Effector memory CD8-positive, alpha-beta T cell (primary cell): ENCODE data around the gene MMEL1.
A peak's percentile ranks its signal among the peaks of the same experiment; 100 is the strongest.

ENCODE experiments used
- ATAC-seq: fragments of 150-1000 bp; cut with Tn5 transposase; replicated peaks from 2 replicates; pipeline ENCODE4 v1.10.0; 2021; ENCODE audit warnings: mild to moderate bottlenecking, moderate library complexity
- DNase-seq, 3 experiments: peaks; one replicate each; pipeline ENCODE4 v3.0.0; 2021
- H3K27ac Mint-ChIP-seq, 2 donors: one replicate each; pipeline ENCODE4 v1.8.0; 2022; ENCODE audit warnings: mild to moderate bottlenecking in 2 of 2, mixed read lengths in 2 of 2, moderate library complexity in 2 of 2
- H3K27me3 Mint-ChIP-seq, 2 donors: one replicate each; pipeline ENCODE4 v1.8.0; 2022; ENCODE audit warnings: mixed read lengths in 2 of 2
- H3K36me3 Mint-ChIP-seq: one replicate; pipeline ENCODE4 v1.8.0; 2022; ENCODE audit warnings: mild to moderate bottlenecking, moderate library complexity, mixed read lengths; ENCODE audit not compliant: insufficient read depth
- H3K4me1 Mint-ChIP-seq, 2 donors: one replicate each; pipeline ENCODE4 v1.8.0; 2022; ENCODE audit warnings: low read depth in 2 of 2, mixed read lengths in 2 of 2
- H3K4me3 Mint-ChIP-seq, 2 donors: one replicate each; pipeline ENCODE4 v1.8.0; 2022; ENCODE audit warnings: mild to moderate bottlenecking in 2 of 2, mixed read lengths in 2 of 2, moderate library complexity in 2 of 2
- H3K9me3 Mint-ChIP-seq, 2 donors: one replicate each; pipeline ENCODE4 v1.8.0; 2022; ENCODE audit warnings: mixed read lengths in 2 of 2

MMEL1 gene

DNA sequence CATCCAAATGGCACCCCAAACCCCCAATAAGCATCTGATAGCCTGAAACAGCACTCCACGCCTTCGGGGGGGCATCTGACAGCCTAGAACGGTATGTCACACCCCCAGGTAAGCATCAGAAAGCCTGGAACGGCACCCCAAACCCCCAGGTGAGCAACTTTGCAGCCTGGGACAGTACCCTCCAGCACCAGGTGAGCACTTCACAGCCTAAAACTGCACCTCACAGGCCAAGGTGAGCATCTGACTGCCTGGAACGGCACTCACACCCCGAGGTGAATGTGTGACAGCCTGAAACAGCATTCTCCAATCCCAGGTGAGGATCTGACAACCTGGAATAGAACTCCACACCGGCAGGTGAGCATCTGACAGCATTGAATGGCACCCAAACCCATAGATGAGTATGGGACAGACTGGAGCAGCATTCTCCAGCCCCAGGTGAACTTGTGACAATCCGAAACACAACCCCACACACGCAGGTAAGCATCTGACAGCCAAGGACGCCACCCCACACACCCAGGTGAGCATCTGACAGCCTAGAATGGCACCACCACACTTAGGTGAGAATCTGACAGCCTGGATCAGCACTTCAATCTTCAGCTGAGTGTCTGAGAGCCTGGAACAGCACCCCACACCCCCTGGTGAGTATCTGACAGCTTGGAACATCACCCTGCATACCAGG, 18.3 kb upstream of the MMEL1 start:
- Mint-ChIP-seq H3K4me1 (peaks cover 7 to 19% of the 10 kb centered on the region in 2 donors), H3K27ac (no peak overlapping the region), H3K27me3 (peaks cover 47 to 56% of the 10 kb centered on the region in 2 donors), H3K36me3 (no peaks in the 10 kb centered on the region), H3K4me3 (no peak overlapping the region), H3K9me3 (peaks cover 8 to 9% of the 10 kb centered on the region in 2 donors)
- ATAC-seq (no peak), DNase-seq (no peak)

DNA sequence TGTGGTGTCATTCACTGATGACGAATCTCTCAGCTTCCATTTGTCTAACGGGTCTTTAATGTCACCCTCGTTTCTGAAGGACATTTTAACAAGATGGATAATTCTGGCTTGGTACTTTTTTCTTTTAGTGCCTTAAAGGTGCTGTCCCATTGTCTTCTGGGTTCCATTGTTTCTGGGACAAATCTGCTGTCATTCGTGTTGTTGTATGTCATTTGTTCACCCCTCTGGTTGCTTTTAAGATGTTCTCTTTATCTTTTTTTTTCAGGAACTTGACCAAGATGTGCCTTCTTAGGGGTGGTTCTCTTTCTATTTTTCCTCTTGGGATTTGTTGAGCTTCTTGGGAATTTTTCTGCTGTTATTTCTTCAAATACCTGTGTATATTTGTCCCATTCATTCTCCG, 14.0 kb upstream of the MMEL1 start:
- peaks cover 6 to 14% of the 10 kb centered on the region in 2 donors for H3K27me3 Mint-ChIP-seq
- ATAC-seq = no peak

DNA sequence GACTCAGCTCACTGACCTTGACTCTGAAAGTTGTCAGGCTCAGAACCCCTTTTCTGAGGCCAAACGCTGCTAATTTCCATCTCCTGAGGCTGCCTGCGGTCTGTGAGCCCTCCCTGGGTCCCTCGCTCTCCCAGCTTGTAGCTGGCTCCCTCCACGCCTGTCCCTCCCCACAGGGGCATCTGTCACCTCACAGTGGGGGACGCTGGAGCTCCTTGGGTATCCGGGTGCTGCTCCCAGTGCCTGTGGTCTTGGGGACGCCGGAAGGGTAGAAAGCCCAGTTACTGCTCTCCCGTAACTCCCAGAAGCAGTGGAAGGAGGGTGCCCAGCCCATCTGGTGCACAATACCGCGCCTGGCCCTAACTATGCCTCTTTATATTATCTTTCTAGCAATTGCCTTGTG, 13.0 kb upstream of the MMEL1 start:
- H3K4me3 Mint-ChIP-seq = peak overlapping the region in 1 of 2 donors; percentile 57
- no peak for ATAC-seq
- H3K4me1 Mint-ChIP-seq = peaks cover 4 to 10% of the 10 kb centered on the region in 2 donors
- H3K36me3 Mint-ChIP-seq = peaks cover 19% of the 10 kb centered on the region
- peaks cover 0 to 3% of the 10 kb centered on the region in 2 donors for H3K27me3 Mint-ChIP-seq
- no peak for DNase-seq
- peak overlapping the region; percentile 49 to 55 for H3K27ac Mint-ChIP-seq
- H3K9me3 Mint-ChIP-seq = peaks cover 8 to 9% of the 10 kb centered on the region in 2 donors

More for the DNA sequence above, 14.0 kb upstream of the MMEL1 start:
- Mint-ChIP-seq H3K4me3 (no peak overlapping the region), H3K9me3 (peaks cover 8 to 9% of the 10 kb centered on the region in 2 donors), H3K4me1 (peaks cover 4 to 10% of the 10 kb centered on the region in 2 donors), H3K36me3 (peaks cover 19% of the 10 kb centered on the region), H3K27ac (no peak overlapping the region)
- DNase-seq = no peak

- DNase-seq (no peak), ATAC-seq (no peak)
- H3K4me1 Mint-ChIP-seq = peaks cover 4 to 10% of the 10 kb centered on the region in 2 donors
- no peaks in the 10 kb centered on the region for H3K27me3 Mint-ChIP-seq
- H3K36me3 Mint-ChIP-seq = peaks cover 19% of the 10 kb centered on the region
- H3K4me3 Mint-ChIP-seq = no peak overlapping the region
- peaks cover 8 to 9% of the 10 kb centered on the region in 2 donors for H3K9me3 Mint-ChIP-seq
- H3K27ac Mint-ChIP-seq = peak overlapping the region in 1 of 2 donors; percentile 79
These were observed 12.3 kb upstream of the MMEL1 start for GRCh38 chr1:2645143-2645542.

DNA sequence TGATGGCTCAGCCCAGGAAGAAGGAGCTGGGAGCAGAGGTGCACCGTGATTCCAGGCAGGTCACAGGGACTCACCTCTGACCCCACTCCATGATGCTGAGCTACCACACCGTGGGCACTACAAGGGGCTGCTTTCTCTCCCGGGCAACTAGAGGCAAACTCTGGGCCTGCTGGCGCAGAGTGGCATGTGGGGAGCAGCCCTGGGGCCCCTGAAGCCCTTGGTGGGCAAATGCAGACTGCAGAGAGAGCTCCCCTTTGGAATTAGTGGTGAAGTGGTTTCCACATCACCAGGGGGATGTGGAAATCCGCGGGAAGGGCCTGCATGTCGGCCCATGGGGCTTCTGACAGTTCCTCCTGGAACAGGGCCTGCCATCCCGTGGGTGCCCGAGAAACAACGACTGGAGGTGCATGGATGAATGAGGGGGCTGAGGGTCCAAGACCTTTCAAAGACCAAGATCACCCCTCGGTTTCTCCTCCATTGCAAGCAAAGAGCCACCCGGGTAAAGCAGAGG, 11.8 kb upstream of the MMEL1 start:
- Mint-ChIP-seq H3K36me3 (peaks cover 19% of the 10 kb centered on the region), H3K27ac (peak overlapping the region; percentile 79 to 90)
- DNase-seq = no peak

DNA sequence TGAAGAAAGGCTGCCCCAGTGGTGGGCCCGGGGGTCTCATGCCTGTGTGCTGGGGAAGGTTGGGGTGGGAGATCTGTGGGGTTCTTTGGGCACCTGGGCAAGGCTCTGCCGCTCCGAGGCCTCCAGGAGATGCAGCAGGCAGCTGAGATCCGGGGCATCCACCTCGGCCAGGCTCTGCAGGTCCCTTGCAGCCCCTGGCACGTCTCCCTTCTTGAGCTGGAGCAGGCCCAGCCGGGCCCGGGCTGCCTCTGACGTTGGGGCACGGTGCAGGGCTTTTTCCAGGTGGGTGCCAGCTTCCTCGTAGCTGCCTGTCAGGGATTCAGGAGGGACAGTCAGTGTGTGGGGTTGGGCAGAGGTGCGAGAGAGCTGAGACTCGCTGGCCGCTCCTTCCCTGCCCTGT, 11.4 kb upstream of the MMEL1 start:
- Mint-ChIP-seq H3K9me3 (peaks cover 8 to 9% of the 10 kb centered on the region in 2 donors), H3K4me1 (peaks cover 4 to 10% of the 10 kb centered on the region in 2 donors), H3K27me3 (no peaks in the 10 kb centered on the region), H3K4me3 (peak overlapping the region; percentile 65 to 71), H3K36me3 (peaks cover 22% of the 10 kb centered on the region), H3K27ac (peak overlapping the region; percentile 79 to 90)
- DNase-seq = no peak
- ATAC-seq = no peak

More for the DNA sequence above, 11.8 kb upstream of the MMEL1 start:
- ATAC-seq = no peak
- H3K4me1 Mint-ChIP-seq = peaks cover 4 to 10% of the 10 kb centered on the region in 2 donors
- peak overlapping the region in 1 of 2 donors; percentile 65 for H3K4me3 Mint-ChIP-seq
- peaks cover 8 to 9% of the 10 kb centered on the region in 2 donors for H3K9me3 Mint-ChIP-seq
- no peaks in the 10 kb centered on the region for H3K27me3 Mint-ChIP-seq

DNA sequence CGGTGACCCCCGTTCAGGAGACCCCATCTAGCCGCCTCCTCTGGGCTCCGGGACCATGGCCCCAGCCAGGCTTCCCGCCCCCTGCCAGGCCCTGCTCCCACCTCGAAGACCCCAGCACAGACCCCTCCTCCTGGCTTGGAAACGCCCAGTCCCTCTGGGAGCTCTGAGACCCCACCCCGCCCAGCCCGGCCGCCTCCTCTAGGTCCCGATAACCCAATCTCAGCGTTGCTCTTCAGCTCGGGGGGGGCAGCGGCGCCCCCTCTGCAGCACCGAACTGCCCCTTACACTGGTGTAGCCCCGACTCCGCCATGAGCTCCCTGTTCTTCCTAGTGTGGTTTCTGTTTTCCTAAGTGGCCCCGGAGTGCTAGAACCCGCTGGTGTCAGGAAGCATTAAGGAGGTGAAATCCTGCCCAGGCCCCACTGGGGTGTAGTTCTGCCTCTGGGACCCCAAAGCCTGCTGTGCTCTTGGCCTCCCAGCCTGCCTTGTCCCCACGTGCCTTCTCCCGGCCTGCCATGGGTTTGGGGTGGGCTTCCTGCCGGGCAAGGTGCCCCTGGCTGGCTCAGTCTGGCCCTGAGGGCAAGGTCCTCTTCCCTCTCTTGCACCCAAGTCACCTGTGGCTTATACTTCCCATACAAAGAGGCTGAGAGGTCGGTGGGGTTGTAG, 10.7 kb upstream of the MMEL1 start:
- Mint-ChIP-seq H3K36me3 (peaks cover 22% of the 10 kb centered on the region), H3K4me1 (peaks cover 8 to 10% of the 10 kb centered on the region in 2 donors), H3K9me3 (peaks cover 8 to 9% of the 10 kb centered on the region in 2 donors), H3K27ac (peak overlapping the region; percentile 79 to 90), H3K27me3 (no peaks in the 10 kb centered on the region), H3K4me3 (peak overlapping the region; percentile 65 to 71)
- no peak for ATAC-seq
- no peak for DNase-seq

DNA sequence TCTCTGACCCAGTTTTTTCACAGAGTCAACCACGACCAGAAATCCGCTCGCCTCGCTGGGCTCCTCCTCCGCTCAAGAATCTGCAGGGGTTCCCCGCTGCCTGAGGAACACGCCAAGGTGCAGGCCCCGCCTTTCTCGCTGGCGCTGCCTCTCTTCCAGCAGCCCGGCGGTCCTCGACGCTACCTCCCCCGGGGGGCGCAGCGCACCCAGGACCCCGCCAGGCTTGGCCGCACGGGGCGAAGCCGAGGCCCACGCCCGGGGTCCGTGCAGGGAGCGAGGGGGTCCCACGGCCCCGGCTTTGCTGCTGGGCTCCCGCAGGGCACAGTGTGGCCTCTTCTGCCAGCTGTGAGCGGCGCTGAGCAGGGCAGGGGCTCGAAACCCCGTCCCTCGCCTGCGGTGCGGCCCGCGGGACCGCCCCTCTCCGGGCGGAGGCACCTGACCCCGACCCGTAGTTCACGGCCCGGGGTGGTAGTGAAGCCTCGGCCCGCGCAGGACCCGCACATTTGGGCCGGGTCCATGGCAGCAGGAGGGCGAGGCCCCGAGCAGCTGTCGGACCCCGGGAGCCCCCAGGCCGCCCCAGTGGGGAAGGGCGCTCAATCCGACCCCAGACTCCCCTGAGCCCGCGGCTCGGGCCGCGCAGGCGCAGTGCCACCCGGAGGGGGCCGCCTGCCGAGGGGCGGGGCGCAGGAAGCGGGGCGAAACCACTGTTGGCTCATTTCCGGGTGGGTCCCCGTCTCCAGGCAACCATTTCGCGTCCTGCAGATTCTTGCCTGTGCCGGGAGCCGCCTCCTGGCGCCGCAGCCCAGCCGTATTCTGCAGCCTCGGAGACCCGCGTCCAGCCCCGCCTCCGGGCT, 10.0 kb upstream of the MMEL1 start:
- Mint-ChIP-seq H3K4me3 (peak overlapping the region; percentile 81 to 86), H3K36me3 (peaks cover 22% of the 10 kb centered on the region), H3K27ac (peak overlapping the region; percentile 90 to 91), H3K9me3 (peaks cover 3 to 5% of the 10 kb centered on the region in 2 donors), H3K27me3 (no peaks in the 10 kb centered on the region), H3K4me1 (peaks cover 10% of the 10 kb centered on the region in 2 donors)
- DNase-seq = peak; percentile 93
- ATAC-seq = peak; percentile 85

DNA sequence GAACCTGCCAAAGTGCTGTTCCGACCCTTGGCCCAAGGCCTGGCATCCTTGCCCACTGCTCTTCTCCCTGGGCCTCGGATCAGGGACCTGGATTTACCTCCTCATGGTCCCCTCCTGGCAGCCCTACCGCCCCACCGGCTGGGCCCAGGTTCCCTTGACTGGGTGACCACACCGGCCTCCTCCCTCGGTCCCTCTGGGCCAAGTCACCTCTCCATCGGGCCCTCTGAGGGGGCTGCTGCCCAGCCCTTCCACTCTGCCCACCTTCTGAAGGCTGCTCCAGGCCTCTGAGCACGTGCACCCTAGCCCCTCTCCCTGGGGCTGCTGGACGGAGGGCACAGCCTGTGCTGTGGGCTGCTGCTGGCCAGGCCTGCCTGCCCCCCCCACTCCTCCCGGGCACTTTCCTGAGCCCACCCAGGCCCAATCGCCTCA, 9.3 kb upstream of the MMEL1 start:
- peaks cover 0 to 4% of the 10 kb centered on the region in 2 donors for H3K9me3 Mint-ChIP-seq
- no peak for ATAC-seq
- H3K4me3 Mint-ChIP-seq = peak overlapping the region; percentile 81 to 86
- no peak for DNase-seq
- peak overlapping the region; percentile 78 to 91 for H3K27ac Mint-ChIP-seq
- H3K27me3 Mint-ChIP-seq = no peaks in the 10 kb centered on the region
- peaks cover 10% of the 10 kb centered on the region in 2 donors for H3K4me1 Mint-ChIP-seq
- H3K36me3 Mint-ChIP-seq = peaks cover 22% of the 10 kb centered on the region

GRCh38 chr1:2641381-2642130, 8.7 kb upstream of the MMEL1 start:
- Mint-ChIP-seq H3K27ac (peak overlapping the region in 1 of 2 donors; percentile 91), H3K4me3 (peak overlapping the region in 1 of 2 donors; percentile 81), H3K27me3 (no peaks in the 10 kb centered on the region), H3K36me3 (peaks cover 22% of the 10 kb centered on the region), H3K9me3 (peaks cover 0 to 1% of the 10 kb centered on the region in 2 donors), H3K4me1 (peaks cover 10% of the 10 kb centered on the region in 2 donors)
- no peak for ATAC-seq
- no peak for DNase-seq

GRCh38 chr1:2640626-2641025, 7.8 kb upstream of the MMEL1 start:
- no peak for DNase-seq
- H3K36me3 Mint-ChIP-seq = peaks cover 22% of the 10 kb centered on the region
- peaks cover 0 to 6% of the 10 kb centered on the region in 2 donors for H3K27me3 Mint-ChIP-seq
- ATAC-seq = no peak
- H3K4me1 Mint-ChIP-seq = peaks cover 10% of the 10 kb centered on the region in 2 donors
- peak overlapping the region; percentile 3 to 33 for H3K4me3 Mint-ChIP-seq
- peaks cover 0 to 1% of the 10 kb centered on the region in 2 donors for H3K9me3 Mint-ChIP-seq
- H3K27ac Mint-ChIP-seq = peak overlapping the region; percentile 44 to 86
